ENCODE results near the gene LRRK1.

The LRRK1 gene

GRCh38 chr15:100988297-100988696 is 69.1 kb downstream of the LRRK1 start:
- no peak overlapping the region for H4K91ac ChIP-seq (ENCODE audit: low read length)
- H3K4me3 ChIP-seq (ENCODE audit: insufficient read depth in 1 of 2, low read depth in 1 of 2, low read length in 2 of 2): no peak overlapping the region
- H3K9ac ChIP-seq (ENCODE audit: low read length): no peak overlapping the region
- no peak overlapping the region for H3K23ac ChIP-seq (ENCODE audit: low read length in 2 of 2)
- H3K14ac ChIP-seq (ENCODE audit: low read length in 2 of 2): no peak overlapping the region
- H4K8ac ChIP-seq (ENCODE audit: low read length): no peak overlapping the region
- H2BK5ac ChIP-seq (ENCODE audit: low read depth, low read length, poor library complexity, severe bottlenecking): no peak overlapping the region
- H3K4me1 ChIP-seq (ENCODE audit: control insufficient read depth, insufficient read depth, low read depth, low read length): no peaks in the 10 kb centered on the region
- H3K27me3 ChIP-seq (ENCODE audit: control insufficient read depth in 1 of 2, insufficient read depth in 1 of 2, low read length in 2 of 2): no peaks in the 10 kb centered on the region
- no peaks in the 10 kb centered on the region for H3K79me1 ChIP-seq (replicated peaks; ENCODE audit: low read length, poor library complexity, severe bottlenecking)
- no peak overlapping the region for H2AK5ac ChIP-seq (ENCODE audit: low read length, severe bottlenecking)
- H2BK120ac ChIP-seq (ENCODE audit: low read depth, low read length): no peak overlapping the region
- H3K9me3 ChIP-seq (ENCODE audit: control insufficient read depth, low read length): no peaks in the 10 kb centered on the region
- peaks cover 0 to 29% of the 10 kb centered on the region in 2 experiments for H3K36me3 ChIP-seq (ENCODE audit: control insufficient read depth in 1 of 2, insufficient read depth in 2 of 2, low read depth in 1 of 2, low read length in 2 of 2)
- H2BK15ac ChIP-seq (ENCODE audit: low read depth, poor library complexity, severe bottlenecking): no peak overlapping the region
- H3K4me2 ChIP-seq (ENCODE audit: low read length, poor library complexity, severe bottlenecking): no peak overlapping the region
- H3K27ac ChIP-seq (ENCODE audit: low read length, poor library complexity, severe bottlenecking): no peak overlapping the region
- WGBS: 93% methylated on average over 4 of the region's 5 CpGs
- H3K18ac ChIP-seq (ENCODE audit: low read depth in 1 of 2, low read length in 2 of 2): no peak overlapping the region
- no peak overlapping the region for H2AFZ ChIP-seq (ENCODE audit: low read depth, low read length)
- DNase-seq: no peak
- no peak overlapping the region for H3K4ac ChIP-seq (ENCODE audit: low read depth in 1 of 2, low read length in 2 of 2)
- H2BK12ac ChIP-seq (ENCODE audit: low read length in 2 of 2): no peak overlapping the region

GRCh38 chr15:100988857-100989256 is 69.7 kb downstream of the LRRK1 start:
- Histone ChIP-seq H2BK12ac (ENCODE audit: low read length in 2 of 2) (no peak overlapping the region), H3K9me3 (ENCODE audit: control insufficient read depth, low read length) (no peaks in the 10 kb centered on the region), H3K9ac (ENCODE audit: low read length) (no peak overlapping the region), H3K27ac (ENCODE audit: low read length, poor library complexity, severe bottlenecking) (no peak overlapping the region), H3K27me3 (ENCODE audit: control insufficient read depth in 1 of 2, insufficient read depth in 1 of 2, low read length in 2 of 2) (no peaks in the 10 kb centered on the region), H3K4me2 (ENCODE audit: low read length, poor library complexity, severe bottlenecking) (no peak overlapping the region), H2BK5ac (ENCODE audit: low read depth, low read length, poor library complexity, severe bottlenecking) (no peak overlapping the region), H2AK5ac (ENCODE audit: low read length, severe bottlenecking) (no peak overlapping the region), H3K4me1 (ENCODE audit: control insufficient read depth, insufficient read depth, low read depth, low read length) (no peaks in the 10 kb centered on the region), H2BK120ac (ENCODE audit: low read depth, low read length) (no peak overlapping the region), H3K79me1 (replicated peaks; ENCODE audit: low read length, poor library complexity, severe bottlenecking) (no peaks in the 10 kb centered on the region), H2BK15ac (ENCODE audit: low read depth, poor library complexity, severe bottlenecking) (no peak overlapping the region), H2AFZ (ENCODE audit: low read depth, low read length) (no peak overlapping the region), H4K91ac (ENCODE audit: low read length) (no peak overlapping the region), H4K8ac (ENCODE audit: low read length) (no peak overlapping the region), H3K4me3 (ENCODE audit: insufficient read depth in 1 of 2, low read depth in 1 of 2, low read length in 2 of 2) (no peak overlapping the region), H3K36me3 (ENCODE audit: control insufficient read depth in 1 of 2, insufficient read depth in 2 of 2, low read depth in 1 of 2, low read length in 2 of 2) (peaks cover 0 to 23% of the 10 kb centered on the region in 2 experiments), H3K23ac (ENCODE audit: low read length in 2 of 2) (no peak overlapping the region), H3K4ac (ENCODE audit: low read depth in 1 of 2, low read length in 2 of 2) (no peak overlapping the region), H3K14ac (ENCODE audit: low read length in 2 of 2) (no peak overlapping the region), H3K18ac (ENCODE audit: low read depth in 1 of 2, low read length in 2 of 2) (no peak overlapping the region)
- 93% methylated on average over 3 of the region's 3 CpGs for WGBS
- no peak for DNase-seq

GRCh38 chr15:100994597-100995446 is 75.7 kb downstream of the LRRK1 start:
- Histone ChIP-seq H2BK15ac (ENCODE audit: low read depth, poor library complexity, severe bottlenecking) (no peak overlapping the region), H3K23ac (ENCODE audit: low read length in 2 of 2) (no peak overlapping the region), H3K4ac (ENCODE audit: low read depth in 1 of 2, low read length in 2 of 2) (no peak overlapping the region), H3K4me3 (ENCODE audit: insufficient read depth in 1 of 2, low read depth in 1 of 2, low read length in 2 of 2) (no peak overlapping the region), H3K14ac (ENCODE audit: low read length in 2 of 2) (no peak overlapping the region), H4K91ac (ENCODE audit: low read length) (no peak overlapping the region), H3K4me2 (ENCODE audit: low read length, poor library complexity, severe bottlenecking) (no peak overlapping the region), H3K27me3 (ENCODE audit: control insufficient read depth in 1 of 2, insufficient read depth in 1 of 2, low read length in 2 of 2) (peaks cover 0 to 16% of the 10 kb centered on the region in 2 experiments), H3K36me3 (ENCODE audit: control insufficient read depth in 1 of 2, insufficient read depth in 2 of 2, low read depth in 1 of 2, low read length in 2 of 2) (peaks cover 0 to 29% of the 10 kb centered on the region in 2 experiments), H2BK120ac (ENCODE audit: low read depth, low read length) (no peak overlapping the region), H2BK12ac (ENCODE audit: low read length in 2 of 2) (no peak overlapping the region), H3K4me1 (ENCODE audit: control insufficient read depth, insufficient read depth, low read depth, low read length) (no peaks in the 10 kb centered on the region), H2AK5ac (ENCODE audit: low read length, severe bottlenecking) (no peak overlapping the region), H3K9me3 (ENCODE audit: control insufficient read depth, low read length) (no peaks in the 10 kb centered on the region), H3K18ac (ENCODE audit: low read depth in 1 of 2, low read length in 2 of 2) (no peak overlapping the region), H3K79me1 (replicated peaks; ENCODE audit: low read length, poor library complexity, severe bottlenecking) (no peaks in the 10 kb centered on the region), H2AFZ (ENCODE audit: low read depth, low read length) (no peak overlapping the region), H3K9ac (ENCODE audit: low read length) (no peak overlapping the region), H3K27ac (ENCODE audit: low read length, poor library complexity, severe bottlenecking) (no peak overlapping the region), H2BK5ac (ENCODE audit: low read depth, low read length, poor library complexity, severe bottlenecking) (no peak overlapping the region), H4K8ac (ENCODE audit: low read length) (no peak overlapping the region)
- WGBS: 91% methylated on average over 17 of the region's 17 CpGs
- DNase-seq: no peak

GRCh38 chr15:100995471-100996430 is 76.6 kb downstream of the LRRK1 start:
- Histone ChIP-seq H3K4ac (ENCODE audit: low read depth in 1 of 2, low read length in 2 of 2) (no peak overlapping the region), H4K91ac (ENCODE audit: low read length) (peak overlapping the region; percentile 4), H2BK5ac (ENCODE audit: low read depth, low read length, poor library complexity, severe bottlenecking) (no peak overlapping the region), H2AFZ (ENCODE audit: low read depth, low read length) (no peak overlapping the region), H3K4me2 (ENCODE audit: low read length, poor library complexity, severe bottlenecking) (no peak overlapping the region), H3K79me1 (replicated peaks; ENCODE audit: low read length, poor library complexity, severe bottlenecking) (no peaks in the 10 kb centered on the region), H2BK12ac (ENCODE audit: low read length in 2 of 2) (no peak overlapping the region), H3K4me1 (ENCODE audit: control insufficient read depth, insufficient read depth, low read depth, low read length) (no peaks in the 10 kb centered on the region), H2BK15ac (ENCODE audit: low read depth, poor library complexity, severe bottlenecking) (no peak overlapping the region), H3K14ac (ENCODE audit: low read length in 2 of 2) (peak overlapping the region in 1 of 2 experiments; percentile 90), H3K18ac (ENCODE audit: low read depth in 1 of 2, low read length in 2 of 2) (no peak overlapping the region), H3K27me3 (ENCODE audit: control insufficient read depth in 1 of 2, insufficient read depth in 1 of 2, low read length in 2 of 2) (peaks cover 0 to 23% of the 10 kb centered on the region in 2 experiments), H3K23ac (ENCODE audit: low read length in 2 of 2) (no peak overlapping the region), H3K9ac (ENCODE audit: low read length) (no peak overlapping the region), H4K8ac (ENCODE audit: low read length) (no peak overlapping the region), H2BK120ac (ENCODE audit: low read depth, low read length) (no peak overlapping the region), H3K4me3 (ENCODE audit: insufficient read depth in 1 of 2, low read depth in 1 of 2, low read length in 2 of 2) (no peak overlapping the region), H2AK5ac (ENCODE audit: low read length, severe bottlenecking) (no peak overlapping the region), H3K27ac (ENCODE audit: low read length, poor library complexity, severe bottlenecking) (no peak overlapping the region), H3K9me3 (ENCODE audit: control insufficient read depth, low read length) (no peaks in the 10 kb centered on the region), H3K36me3 (ENCODE audit: control insufficient read depth in 1 of 2, insufficient read depth in 2 of 2, low read depth in 1 of 2, low read length in 2 of 2) (peaks cover 0 to 30% of the 10 kb centered on the region in 2 experiments)
- 92% methylated on average over 18 of the region's 20 CpGs for WGBS
- DNase-seq: no peak
